GM21786 (cell line): ENCODE data around the gene TMEM163.

Source experiments
- ATAC-seq: cut with Tn5 transposase; IDR thresholded peaks from one replicate; pipeline ENCODE4 v1.9.1; 2021; ENCODE audit not compliant: unreplicated experiment

TMEM163 gene

DNA sequence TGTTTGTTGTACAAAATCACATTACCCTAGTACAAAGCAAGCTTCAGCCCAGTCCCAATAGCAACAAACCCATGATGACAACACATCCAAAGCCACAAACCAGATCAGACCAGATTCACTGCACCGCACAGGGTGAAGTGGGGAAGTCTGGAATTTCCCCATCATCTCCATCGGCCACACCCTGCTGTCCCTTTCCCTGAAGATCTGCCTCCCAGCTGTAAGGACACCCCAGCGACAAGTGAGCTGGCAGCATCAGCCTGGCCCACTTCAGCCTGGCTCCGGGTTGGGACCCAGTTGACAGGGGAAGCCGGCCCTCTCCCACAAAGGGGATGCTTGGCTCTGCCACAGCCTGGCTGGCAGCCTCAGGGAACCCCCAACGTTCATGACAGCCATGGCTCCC lies 257.3 kb downstream of the TMEM163 start:
- no peak for ATAC-seq

DNA sequence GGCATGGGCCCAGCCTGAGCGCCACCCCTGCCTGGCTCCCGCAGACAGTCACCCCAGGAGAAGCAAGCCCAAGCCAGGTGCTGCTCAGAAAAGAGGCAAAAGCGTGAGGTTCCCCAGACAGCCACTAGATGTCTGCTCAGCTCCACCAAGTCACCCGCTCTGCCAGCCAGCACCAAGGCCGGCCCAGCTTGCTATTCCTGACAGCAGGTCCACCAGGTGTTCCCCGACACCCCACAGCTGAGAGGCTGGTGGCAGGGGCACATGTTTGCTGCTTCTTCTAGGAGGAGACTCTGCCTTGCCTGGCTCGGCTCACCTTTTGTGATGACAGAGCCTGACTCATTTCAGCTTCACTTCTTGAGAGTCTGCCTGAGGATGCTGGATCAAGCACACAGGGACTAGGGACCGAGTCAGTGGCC lies 258.2 kb downstream of the TMEM163 start:
- ATAC-seq = peak; percentile 69

DNA sequence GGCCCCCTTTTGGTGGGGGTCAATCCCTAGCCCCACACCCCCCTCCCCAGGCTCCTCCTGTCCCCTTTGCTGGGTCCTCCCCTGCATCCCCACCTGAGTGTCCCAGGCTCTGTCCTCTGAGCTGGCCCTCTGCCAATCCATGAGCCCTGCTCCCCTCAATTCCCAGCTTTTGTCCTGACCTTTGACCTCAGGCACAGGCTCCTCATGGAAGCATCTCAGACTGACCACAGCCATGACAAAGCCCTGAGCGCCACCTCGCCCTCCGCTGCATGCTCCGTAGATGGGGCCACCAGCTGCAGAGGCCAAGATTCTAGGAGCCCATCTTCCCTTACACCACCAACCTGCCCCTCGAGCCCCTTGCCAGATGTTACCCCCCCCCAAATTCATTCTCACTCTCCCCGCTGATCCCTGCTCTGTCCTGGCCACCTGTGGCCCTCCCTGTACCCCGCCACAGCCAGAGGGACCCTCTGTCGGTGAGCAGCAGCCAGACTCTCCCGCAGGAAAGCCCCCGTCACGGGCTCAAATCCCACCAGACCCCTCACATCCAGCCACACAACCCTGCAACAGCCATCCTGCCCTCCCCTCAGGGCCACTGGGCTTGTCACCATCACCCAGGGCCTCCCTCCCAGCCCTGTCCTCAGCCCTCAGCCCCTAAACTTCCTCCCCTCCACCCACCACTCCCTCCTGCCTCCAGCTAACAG lies 258.9 kb downstream of the TMEM163 start:
- no peak for ATAC-seq

DNA sequence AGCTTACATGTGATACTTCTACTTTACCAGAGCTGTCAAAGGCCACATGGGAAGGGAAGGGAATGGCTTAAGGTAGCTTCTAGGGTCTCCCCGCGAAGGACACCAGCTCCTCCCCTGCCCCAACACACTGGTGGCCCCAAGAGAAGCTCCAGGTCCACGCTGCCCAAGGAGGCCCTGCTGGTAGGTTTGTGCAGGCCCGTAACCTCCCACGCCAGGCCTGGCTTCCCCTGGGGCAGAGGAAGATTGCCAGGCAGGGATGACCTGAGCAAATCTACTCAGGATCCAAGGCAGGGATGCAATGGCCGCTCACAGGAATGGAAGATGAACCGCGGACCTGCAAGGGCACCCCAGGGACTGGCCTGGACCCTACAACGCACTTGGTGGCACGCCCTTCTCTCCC lies 259.9 kb downstream of the TMEM163 start:
- ATAC-seq = no peak

DNA sequence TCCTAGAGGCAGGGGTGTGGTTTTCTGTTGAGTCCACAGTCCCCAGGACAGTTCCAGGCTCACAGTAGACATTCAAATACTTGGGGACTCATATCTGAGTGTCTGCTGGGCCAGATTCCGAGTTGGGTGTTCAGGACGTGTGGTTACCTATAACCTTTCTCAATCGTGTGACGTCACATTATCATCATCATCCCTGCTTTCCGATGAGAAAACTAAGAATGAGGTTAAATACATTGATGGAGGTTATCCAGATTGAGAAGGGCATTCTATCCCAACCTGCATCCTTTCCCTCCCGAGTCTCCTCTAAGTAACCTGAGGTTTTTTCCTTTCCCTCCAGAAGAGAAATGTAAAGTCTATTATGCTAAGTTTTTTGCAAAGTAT lies 260.3 kb downstream of the TMEM163 start:
- no peak for ATAC-seq

DNA sequence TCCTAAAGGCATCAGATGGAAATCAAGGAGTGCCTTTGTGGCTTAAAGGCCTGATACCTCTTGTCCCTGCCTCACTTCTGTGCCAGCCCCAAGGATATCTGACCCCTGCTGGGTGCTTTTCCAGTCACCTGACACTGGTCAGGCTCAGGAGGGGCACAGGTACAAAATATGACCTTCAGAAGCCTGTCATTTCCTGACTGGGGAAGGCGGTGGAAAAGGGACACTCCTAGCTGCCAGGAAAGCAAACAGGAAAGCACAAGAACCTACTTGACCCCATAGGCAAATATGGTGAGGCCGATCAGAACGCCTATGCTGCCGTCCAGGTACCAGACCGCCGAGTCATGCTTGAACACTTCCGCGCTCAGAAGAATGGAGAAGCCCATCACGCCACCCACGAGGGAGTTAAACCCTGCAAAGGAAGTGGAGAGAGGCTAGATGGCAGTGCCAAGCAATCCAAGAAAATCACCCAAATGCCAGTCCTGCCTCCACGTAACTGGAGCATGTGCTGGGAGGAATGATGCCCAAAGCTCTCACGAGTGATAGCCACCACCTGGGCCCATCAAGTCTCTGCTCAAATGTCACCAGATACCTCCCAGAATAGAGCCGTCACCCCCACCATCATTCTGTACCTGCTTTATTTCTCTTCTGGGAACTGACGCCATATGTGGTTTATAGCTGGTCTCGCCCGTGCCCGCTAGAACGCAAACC lies 260.9 kb downstream of the TMEM163 start:
- no peak for ATAC-seq

DNA sequence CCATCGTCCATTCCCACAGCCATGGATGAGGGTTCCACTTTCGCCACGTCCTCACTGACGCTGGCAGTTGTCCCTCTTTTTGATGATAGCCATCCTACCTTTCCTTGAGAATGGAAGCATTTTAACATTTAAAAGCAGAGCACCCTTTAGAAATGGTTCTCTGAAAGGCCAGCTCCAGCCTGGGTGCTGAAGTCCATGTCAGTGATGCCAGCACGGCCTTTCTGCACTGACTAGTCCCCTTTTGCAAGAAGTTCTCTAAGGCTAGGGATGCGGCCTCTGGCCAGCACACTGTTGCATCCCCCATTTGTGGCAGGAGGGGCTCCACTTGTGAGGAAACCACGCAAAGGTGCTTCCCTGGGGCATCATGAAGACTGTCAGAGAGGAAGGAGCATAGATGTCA lies 261.4 kb downstream of the TMEM163 start:
- ATAC-seq = no peak

DNA sequence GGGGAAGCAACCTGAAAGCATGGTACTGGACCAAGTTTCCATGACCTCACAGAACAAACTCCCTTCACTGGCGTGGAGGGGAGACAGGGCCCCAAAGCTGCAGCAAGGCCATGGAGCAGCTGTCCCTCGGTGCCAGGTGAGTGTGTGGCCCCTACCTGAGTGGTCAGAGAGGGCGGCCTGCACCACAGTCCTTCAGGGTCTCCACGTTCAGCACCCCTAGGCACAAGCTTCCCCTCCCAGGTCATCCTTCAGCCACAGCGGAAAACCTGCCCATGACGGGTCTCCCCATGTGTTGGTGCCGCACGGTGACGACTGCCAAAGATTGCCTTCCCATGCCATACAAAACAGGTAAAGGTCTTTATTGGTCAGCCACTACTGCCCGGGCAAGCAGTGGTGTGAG lies 263.4 kb downstream of the TMEM163 start:
- no peak for ATAC-seq

DNA sequence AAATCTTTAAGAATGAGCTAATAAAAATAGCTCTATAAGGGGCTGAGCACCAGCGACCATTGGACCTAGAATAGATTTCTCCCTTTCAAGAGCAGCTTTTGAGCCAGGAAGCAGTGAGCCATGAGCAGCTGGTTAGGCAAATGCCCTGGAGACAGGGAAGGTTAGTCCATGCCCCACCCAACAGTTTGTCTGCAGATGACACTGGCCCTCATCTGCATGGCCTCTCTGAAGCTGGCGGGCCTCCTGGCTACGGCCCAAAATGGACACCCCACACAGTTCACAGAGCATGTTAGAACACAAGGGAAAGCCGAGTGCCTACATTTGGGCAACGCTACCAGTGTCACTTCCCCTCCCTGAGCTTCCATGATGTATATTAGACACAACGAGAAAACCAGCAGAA lies 263.9 kb downstream of the TMEM163 start:
- ATAC-seq = no peak

DNA sequence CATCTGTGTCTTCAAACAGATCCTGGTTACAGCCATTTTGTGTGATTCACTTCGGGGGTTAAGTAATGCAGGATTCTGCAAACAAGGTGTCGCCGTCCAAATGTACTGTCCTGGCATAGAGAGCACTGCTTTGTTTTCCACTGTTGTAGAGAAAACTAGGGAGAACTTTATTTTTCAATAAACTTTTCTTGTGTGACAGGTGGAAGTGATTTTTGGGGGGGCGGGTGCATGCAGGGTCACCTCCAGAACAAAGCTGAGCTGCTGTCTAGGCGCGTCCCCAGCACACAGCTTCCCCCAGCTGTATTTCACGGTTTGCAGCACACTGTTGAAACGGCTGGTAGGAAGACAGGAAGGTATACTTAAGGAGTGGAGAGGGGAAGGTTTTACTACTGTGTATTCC lies 264.4 kb downstream of the TMEM163 start:
- no peak for ATAC-seq

DNA sequence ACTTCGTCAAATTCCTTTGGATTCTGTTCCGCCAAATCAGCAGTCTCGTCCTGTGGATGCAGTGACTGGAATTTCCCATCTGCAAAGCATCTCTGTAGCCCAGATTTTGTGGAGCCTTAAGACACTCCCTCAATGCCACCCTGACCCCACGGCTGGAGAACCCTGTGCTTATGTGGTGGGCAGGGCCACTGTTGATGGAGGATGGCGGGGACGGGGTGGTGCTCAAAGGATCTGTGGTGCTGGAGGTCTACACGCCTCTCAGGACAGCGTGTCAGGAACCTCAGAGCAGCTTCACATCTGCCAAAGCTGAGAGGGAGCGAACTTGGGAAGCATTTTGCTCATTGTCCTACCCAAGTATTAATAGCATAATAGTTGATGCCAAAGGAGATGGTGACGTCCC lies 264.8 kb downstream of the TMEM163 start:
- ATAC-seq = no peak

DNA sequence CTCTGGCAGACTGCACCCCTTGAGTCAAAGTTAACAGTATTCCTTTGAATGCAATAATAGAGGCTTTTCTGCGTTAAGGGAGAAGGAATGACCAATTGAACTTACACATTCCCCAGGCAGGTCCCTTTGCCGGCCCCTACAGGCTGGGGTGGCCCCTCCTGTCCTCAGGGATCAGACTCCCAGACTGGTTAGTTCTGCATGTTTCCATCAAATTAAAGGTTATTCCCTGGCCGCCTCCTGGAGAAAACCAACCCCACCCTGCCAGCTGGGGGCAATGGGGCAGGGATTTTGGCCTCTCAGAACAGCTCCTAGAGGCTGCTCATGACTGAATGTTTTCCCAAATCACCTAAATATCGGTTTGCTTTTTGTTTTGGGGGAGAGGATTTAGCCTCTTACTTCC lies 265.3 kb downstream of the TMEM163 start:
- no peak for ATAC-seq

DNA sequence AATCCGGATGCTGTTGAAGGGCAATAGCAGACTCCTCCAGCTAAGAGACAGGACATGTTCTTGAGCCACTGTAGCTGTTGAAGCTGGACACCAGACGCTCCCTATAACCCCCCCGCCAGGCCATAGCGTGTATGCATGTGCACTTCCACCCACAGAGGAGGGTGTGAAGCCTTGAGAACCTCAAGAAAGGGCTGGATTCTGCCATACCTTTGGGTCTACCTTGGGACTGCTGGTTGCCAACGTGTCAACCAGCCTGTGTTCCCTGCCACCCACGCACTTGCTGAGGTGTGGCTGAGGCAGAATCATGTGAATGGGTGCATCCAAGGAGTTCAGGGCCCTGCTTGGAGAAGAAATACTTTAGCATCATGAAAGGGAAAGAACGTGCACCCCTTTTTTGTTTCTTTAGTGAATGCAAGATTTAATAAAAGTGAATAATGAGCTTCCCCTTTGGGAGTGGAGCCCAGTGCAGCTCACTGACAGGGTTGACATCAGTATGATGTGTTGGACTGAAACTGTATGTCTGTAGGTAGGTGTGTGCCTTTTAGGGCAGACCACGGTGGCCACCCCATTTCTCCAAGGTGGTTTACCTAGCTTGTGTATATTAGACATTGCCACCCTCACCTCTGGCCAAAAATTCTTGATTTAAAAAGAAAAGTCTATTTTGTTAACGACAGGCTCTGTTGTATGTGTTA lies 266.6 kb downstream of the TMEM163 start:
- ATAC-seq = no peak

DNA sequence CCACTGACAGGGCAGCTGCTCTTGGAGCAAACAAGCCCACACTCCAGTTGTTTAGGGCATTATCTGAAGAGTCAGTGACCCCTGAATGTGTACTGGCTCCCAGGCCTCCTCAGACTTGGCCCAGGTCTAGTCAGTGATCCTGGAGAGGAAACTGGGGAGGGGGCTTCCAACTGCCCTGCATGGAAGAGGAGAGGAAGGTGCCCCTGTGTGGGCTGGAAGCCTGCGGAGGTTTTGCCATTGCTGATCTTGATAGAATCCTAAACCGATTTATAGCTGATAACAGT lies 267.5 kb downstream of the TMEM163 start:
- no peak for ATAC-seq

DNA sequence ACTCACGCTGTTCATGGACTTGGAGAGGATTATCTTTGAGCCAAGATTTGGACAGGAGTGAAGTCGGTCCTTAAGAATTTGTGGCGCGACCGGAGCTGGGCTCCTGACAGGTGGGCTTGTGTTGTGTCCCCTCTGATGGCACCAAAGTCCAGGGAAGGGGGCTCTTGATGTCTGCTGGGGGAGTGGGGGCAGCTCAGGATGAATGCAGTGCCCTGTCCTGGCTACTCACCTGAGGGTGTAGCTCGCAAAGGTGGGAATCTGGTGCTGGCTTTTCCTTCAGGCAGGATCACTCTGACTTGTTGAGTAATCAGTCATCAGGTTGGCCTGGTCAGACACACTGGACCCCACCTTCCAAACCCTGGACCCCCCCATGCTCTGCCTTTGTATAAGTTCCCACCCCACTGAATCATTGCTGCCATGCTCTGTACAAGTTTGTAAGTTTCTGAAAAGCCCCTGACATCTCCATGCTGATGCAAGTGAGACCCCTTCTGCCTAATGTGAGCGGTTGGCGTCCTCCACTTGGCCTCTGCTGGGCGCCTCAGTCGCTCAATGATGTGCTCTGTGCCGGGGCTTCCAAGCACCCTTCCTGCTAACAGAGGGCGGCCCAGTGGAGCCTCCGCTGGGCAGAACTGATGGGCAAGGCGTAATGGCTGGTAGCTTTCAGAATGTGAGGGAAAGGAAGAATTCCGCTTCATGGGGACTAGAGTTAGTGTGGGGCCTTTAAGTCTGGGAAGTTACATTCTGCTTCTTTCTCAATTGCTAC lies 268.9 kb downstream of the TMEM163 start:
- no peak for ATAC-seq

DNA sequence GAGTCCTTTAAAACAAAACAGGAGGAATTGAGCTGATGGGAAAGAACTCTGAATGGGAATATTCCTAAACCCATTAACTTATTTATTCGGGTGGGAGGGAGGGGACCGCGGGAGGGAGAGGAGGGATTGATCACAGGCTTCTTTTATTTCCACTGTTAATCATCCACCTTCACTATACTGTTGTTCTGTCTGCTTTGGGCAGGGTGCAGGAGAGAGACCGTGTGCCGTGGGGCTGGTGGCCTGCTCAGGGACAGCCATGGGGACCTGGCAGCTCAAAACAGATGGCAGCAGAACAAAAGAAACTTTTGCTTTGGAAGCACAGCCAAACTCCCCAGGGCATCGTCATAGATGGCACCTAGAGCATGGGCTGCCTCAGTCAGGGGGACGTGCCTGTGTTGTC lies 269.6 kb downstream of the TMEM163 start:
- no peak for ATAC-seq

DNA sequence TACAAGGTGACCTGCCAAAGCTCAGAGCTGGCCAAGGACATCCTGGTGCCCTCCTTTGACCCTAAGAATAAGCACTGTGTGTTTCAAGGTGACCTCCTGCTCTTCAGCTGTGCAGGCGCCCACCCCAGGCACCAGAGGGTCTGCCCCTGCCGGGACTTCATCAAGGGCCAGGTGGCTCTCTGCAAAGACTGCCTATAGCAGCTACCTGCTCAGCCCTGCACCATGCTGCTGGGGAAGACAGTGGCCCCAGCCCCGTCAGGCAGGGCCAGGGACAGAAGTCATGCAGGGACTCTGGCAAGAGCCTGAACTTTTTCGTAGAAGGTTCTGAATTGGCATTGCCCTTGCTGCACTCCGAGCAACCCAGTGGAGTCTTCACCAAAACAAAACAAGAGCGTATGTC lies 270.1 kb downstream of the TMEM163 start:
- no peak for ATAC-seq

DNA sequence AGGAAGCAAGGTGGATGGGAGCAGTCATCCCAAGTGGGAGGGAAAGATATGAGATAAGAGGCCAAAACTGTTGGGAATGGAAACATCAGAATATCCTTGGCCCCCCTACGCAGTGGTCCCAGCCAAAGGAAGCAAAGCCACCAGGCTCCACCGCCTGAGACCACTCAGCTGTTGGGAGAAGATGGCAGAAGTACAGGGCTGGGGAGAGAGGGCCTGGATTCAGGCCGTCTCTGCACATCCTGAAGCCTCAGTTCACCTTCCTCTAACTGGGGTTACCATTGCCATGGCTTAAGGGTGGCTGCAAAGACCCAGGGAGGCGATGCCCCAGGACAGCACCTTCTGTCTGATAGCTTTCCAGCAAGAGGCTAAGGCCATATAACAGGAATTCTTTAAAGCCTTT lies 271.1 kb downstream of the TMEM163 start:
- ATAC-seq = no peak

DNA sequence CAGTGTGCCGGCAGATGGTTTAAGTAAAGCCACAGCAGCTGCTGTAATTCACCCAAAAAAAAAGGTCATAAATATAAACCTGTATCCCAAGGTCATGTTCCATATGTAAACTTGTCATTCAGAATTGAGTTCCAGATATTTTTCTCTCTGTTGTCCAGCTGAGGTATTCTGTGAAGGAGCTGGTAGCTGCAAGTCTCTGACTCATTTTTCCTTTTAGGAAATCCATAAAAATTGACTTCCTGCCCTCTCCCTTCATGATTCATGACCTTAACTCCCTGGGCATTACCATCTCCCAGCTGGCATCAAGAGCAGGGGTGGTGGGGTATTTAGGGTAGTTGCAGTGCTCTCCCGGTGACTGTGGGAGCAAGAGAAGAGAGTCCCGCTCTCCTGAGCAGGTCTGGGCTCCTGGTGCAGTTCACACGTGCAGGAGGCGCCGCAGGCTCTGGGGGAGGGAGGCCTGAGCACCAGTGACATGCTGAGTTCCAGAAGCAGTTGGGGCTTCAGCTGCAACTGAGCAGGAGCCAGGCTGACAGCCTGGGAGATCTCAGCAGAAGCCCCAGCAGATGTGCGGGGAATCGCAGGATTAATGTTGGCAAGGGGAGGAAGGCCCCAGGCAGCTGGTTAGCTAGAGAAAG lies 272.3 kb downstream of the TMEM163 start:
- no peak for ATAC-seq

DNA sequence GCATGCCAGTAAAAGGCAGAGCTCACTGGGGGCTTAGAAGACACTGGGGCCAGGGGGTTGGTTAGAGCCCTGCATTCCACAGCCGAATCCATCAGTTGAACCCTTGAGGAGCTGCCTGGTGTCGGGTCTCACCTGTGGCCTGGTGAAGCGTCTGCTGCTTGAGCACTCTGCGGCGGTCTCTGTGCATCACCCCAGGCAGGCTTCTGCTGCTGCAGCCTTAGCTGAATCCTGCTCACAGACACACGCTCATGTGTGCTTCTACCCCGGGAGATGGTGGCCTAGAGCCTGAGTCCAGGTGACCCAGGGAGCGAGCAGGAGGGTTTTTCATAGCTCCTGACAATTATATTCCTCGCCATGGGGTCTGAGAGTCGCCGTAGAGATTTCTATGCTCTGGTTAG lies 272.8 kb downstream of the TMEM163 start:
- ATAC-seq = no peak

DNA sequence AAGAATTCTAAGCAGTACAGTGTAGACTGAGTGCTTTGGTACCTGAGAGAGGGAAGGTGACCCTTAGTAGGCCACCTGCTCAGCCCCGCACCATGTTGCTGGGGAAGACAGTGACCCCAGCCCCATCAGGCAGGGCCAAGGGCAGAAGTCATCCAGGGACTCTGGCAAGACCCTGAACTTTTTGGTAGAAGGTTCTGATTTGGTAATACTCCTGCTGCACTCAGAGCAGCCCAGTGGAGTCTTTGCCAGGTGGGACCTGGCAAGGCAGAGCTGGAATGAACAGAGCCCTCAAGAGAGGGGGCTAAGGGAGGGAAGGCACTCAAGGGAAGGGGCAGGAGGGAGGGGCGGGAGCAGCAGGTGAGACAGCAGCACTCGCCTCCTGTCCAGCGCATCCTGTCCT lies 273.7 kb downstream of the TMEM163 start:
- ATAC-seq = no peak
